Neural cell (in vitro differentiated cells): ENCODE data around the gene DLGAP4. TPM values are rescaled to one million over a fixed set of nuclear protein-coding genes. Genes with fewer than 3 reads are reported as not detected.

Experiments
- H2AFZ ChIP-seq: fragments of 200-600, 300-800 bp; sonication (generic), shearing (Covaris generic); 2 replicates; pipeline ENCODE4 v1.6.0; 2014; ENCODE audit warnings: low read depth, mild to moderate bottlenecking, antibody characterized with exemption, low read length, moderate library complexity
- H3F3A ChIP-seq: fragments of 200-600 bp; shearing (Covaris generic); 2 replicates; pipeline ENCODE4 v1.6.1; 2016; ENCODE audit warnings: mild to moderate bottlenecking, moderate library complexity, mixed read lengths, antibody characterized with exemption, low read length; ENCODE audit not compliant: insufficient read depth, poor library complexity, severe bottlenecking
- H3K27ac ChIP-seq: fragments of 200-600, 300-800 bp; sonication (generic), shearing (Covaris generic); 2 replicates; pipeline ENCODE4 v1.5.1; 2014; ENCODE audit warnings: mild to moderate bottlenecking, low read length, moderate library complexity
- H3K27me3 ChIP-seq: fragments of 300-800, 200-600 bp; sonication (generic), shearing (Covaris generic); 2 replicates; pipeline ENCODE4 v1.6.0; 2014; ENCODE audit warnings: mild to moderate bottlenecking, low read depth, low read length, moderate library complexity; ENCODE audit not compliant: insufficient read depth
- H3K36me3 ChIP-seq: fragments of 300-800, 200-600 bp; sonication (generic), shearing (Covaris generic); 2 replicates; pipeline ENCODE4 v1.5.1; 2014; ENCODE audit warnings: mild to moderate bottlenecking, antibody characterized with exemption, low read length, moderate library complexity; ENCODE audit not compliant: insufficient read depth
- H3K4me2 ChIP-seq: fragments of 300-800, 200-600 bp; sonication (generic), shearing (Covaris generic); 2 replicates; pipeline ENCODE4 v1.6.0; 2014; ENCODE audit warnings: mild to moderate bottlenecking, low read length
- H3K4me3 ChIP-seq: fragments of 300-800, 200-600 bp; sonication (generic), shearing (Covaris generic); 2 replicates; pipeline ENCODE4 v1.5.1; 2014; ENCODE audit warnings: mild to moderate bottlenecking, low read length, moderate library complexity
- H3K79me2 ChIP-seq: fragments of 200-600 bp; shearing (Covaris generic); replicated peaks from 2 replicates; pipeline ENCODE4 v1.6.0; 2014; ENCODE audit warnings: mild to moderate bottlenecking, low read length, moderate library complexity; ENCODE audit not compliant: insufficient read depth
- H3K9ac ChIP-seq: fragments of 300-800, 200-600 bp; sonication (generic), shearing (Covaris generic); 2 replicates; pipeline ENCODE4 v1.6.1; 2016; ENCODE audit warnings: mild to moderate bottlenecking, low read length, mixed read lengths
- H3K9me2 ChIP-seq: fragments of 200-600 bp; shearing (Covaris generic); 2 replicates; pipeline ENCODE4 v1.6.1; 2016; ENCODE audit warnings: mild to moderate bottlenecking, low read length, mixed read lengths; ENCODE audit not compliant: insufficient read depth
- H3K9me3 ChIP-seq: fragments of 200-600, 300-800 bp; sonication (generic), shearing (Covaris generic); 2 replicates; pipeline ENCODE4 v1.6.1; 2016; ENCODE audit warnings: mild to moderate bottlenecking, mixed run types, low read length, moderate library complexity, mixed read lengths
- H4K20me1 ChIP-seq: fragments of 200-600 bp; shearing (Covaris generic); 2 replicates; pipeline ENCODE4 v1.6.1; 2016; ENCODE audit warnings: mild to moderate bottlenecking, mixed run types; ENCODE audit not compliant: insufficient read depth
- EP300 ChIP-seq: fragments of 450-650 bp; conservative IDR thresholded peaks from 2 replicates; pipeline ENCODE4 v1.6.1; 2014; ENCODE audit warnings: antibody characterized with exemption, mild to moderate bottlenecking, moderate library complexity; ENCODE audit not compliant: poor library complexity, severe bottlenecking
- EZH2 ChIP-seq: fragments of 200-600, 300-800 bp; shearing (Covaris generic), sonication (generic); IDR thresholded peaks from 2 replicates; pipeline ENCODE4 v1.6.1; 2014; ENCODE audit warnings: antibody characterized with exemption, low read length, borderline replicate concordance, mild to moderate bottlenecking; ENCODE audit not compliant: insufficient read depth, poor library complexity, severe bottlenecking
- MXI1 ChIP-seq: fragments of 450-650 bp; conservative IDR thresholded peaks from 2 replicates; pipeline ENCODE4 v1.6.1; 2014; ENCODE audit warnings: antibody characterized with exemption, mild to moderate bottlenecking; ENCODE audit not compliant: poor library complexity, severe bottlenecking
- POLR2AphosphoS5 ChIP-seq: IDR thresholded peaks from 2 replicates; pipeline ENCODE4 v1.6.1; 2012
- RAD21 ChIP-seq: fragments of 450-650 bp; conservative IDR thresholded peaks from 2 replicates; pipeline ENCODE4 v1.6.1; 2014; ENCODE audit warnings: antibody characterized with exemption, mild to moderate bottlenecking, moderate library complexity
- SMC3 ChIP-seq: fragments of 450-650 bp; conservative IDR thresholded peaks from 2 replicates; pipeline ENCODE4 v1.6.1; 2014; ENCODE audit warnings: antibody characterized with exemption, mild to moderate bottlenecking, moderate library complexity; ENCODE audit not compliant: poor library complexity
- TAF1 ChIP-seq: IDR thresholded peaks from 2 replicates; pipeline ENCODE4 v1.6.1; 2012; ENCODE audit warnings: low read depth
- polyA plus RNA-seq: library from polyadenylated mRNA; depleted of rRNA; stranded (reverse); fragments of >200 nt; gene quantifications from 2 replicates; pipeline ENCODE4 v1.2.3, GENCODE V29; 2014
- TF ChIP-seq, protein P1 (sequence below): fragments of 450-650 bp; IDR thresholded peaks from 2 replicates; pipeline ENCODE4 v1.5.1; 2014; ENCODE audit warnings: antibody characterized with exemption, mild to moderate bottlenecking, moderate library complexity; ENCODE audit not compliant: poor library complexity, severe bottlenecking
- TF ChIP-seq, protein P2 (sequence below): IDR thresholded peaks from 2 replicates; pipeline ENCODE4 v1.6.1; 2012; ENCODE audit warnings: borderline replicate concordance

DLGAP4 gene
- polyA plus RNA-seq, 1 donor from 2014 or later: 31.2 TPM

DNA sequence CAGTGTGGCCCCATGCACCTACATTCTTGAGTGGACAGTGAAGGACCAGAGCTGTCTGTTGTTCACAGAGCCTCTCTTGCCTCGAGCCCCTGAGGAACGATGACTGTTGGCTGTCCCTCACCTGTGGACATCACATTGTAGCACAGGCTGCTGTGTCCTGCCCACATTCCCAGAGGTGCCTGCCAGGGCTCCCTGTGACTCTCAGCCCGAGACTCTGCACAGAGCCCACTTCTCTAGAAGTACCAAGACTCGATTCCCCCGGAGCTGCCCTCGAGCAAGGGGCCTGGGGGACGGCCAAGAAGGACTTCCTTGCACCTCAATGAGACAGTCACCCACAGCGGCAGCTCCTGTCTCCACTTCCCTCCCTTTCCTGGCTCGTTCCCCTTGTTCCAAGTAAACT is 28.6 kb upstream of the DLGAP4 start:
- no peaks in the 10 kb centered on the region for H4K20me1 ChIP-seq
- no peak overlapping the region for H3K4me3 ChIP-seq
- no peak overlapping the region for H3K9ac ChIP-seq
- H3K27ac ChIP-seq: no peak overlapping the region
- no peak overlapping the region for H3K4me2 ChIP-seq
- H3F3A ChIP-seq: no peaks in the 10 kb centered on the region
- H2AFZ ChIP-seq: no peak overlapping the region
- H3K36me3 ChIP-seq: no peaks in the 10 kb centered on the region
- H3K9me3 ChIP-seq: no peaks in the 10 kb centered on the region
- TF ChIP-seq POLR2AphosphoS5 (no peak), MXI1 (no peak), RAD21 (no peak), EZH2 (no peak), TAF1 (no peak), EP300 (no peak), SMC3 (no peak)
- TF ChIP-seq, protein P1, sequence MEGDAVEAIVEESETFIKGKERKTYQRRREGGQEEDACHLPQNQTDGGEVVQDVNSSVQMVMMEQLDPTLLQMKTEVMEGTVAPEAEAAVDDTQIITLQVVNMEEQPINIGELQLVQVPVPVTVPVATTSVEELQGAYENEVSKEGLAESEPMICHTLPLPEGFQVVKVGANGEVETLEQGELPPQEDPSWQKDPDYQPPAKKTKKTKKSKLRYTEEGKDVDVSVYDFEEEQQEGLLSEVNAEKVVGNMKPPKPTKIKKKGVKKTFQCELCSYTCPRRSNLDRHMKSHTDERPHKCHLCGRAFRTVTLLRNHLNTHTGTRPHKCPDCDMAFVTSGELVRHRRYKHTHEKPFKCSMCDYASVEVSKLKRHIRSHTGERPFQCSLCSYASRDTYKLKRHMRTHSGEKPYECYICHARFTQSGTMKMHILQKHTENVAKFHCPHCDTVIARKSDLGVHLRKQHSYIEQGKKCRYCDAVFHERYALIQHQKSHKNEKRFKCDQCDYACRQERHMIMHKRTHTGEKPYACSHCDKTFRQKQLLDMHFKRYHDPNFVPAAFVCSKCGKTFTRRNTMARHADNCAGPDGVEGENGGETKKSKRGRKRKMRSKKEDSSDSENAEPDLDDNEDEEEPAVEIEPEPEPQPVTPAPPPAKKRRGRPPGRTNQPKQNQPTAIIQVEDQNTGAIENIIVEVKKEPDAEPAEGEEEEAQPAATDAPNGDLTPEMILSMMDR: no peak
- TF ChIP-seq, protein P2, sequence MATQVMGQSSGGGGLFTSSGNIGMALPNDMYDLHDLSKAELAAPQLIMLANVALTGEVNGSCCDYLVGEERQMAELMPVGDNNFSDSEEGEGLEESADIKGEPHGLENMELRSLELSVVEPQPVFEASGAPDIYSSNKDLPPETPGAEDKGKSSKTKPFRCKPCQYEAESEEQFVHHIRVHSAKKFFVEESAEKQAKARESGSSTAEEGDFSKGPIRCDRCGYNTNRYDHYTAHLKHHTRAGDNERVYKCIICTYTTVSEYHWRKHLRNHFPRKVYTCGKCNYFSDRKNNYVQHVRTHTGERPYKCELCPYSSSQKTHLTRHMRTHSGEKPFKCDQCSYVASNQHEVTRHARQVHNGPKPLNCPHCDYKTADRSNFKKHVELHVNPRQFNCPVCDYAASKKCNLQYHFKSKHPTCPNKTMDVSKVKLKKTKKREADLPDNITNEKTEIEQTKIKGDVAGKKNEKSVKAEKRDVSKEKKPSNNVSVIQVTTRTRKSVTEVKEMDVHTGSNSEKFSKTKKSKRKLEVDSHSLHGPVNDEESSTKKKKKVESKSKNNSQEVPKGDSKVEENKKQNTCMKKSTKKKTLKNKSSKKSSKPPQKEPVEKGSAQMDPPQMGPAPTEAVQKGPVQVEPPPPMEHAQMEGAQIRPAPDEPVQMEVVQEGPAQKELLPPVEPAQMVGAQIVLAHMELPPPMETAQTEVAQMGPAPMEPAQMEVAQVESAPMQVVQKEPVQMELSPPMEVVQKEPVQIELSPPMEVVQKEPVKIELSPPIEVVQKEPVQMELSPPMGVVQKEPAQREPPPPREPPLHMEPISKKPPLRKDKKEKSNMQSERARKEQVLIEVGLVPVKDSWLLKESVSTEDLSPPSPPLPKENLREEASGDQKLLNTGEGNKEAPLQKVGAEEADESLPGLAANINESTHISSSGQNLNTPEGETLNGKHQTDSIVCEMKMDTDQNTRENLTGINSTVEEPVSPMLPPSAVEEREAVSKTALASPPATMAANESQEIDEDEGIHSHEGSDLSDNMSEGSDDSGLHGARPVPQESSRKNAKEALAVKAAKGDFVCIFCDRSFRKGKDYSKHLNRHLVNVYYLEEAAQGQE: no peak
- H3K9me2 ChIP-seq: no peaks in the 10 kb centered on the region
- H3K27me3 ChIP-seq: no peaks in the 10 kb centered on the region
- H3K79me2 ChIP-seq: no peaks in the 10 kb centered on the region

DNA sequence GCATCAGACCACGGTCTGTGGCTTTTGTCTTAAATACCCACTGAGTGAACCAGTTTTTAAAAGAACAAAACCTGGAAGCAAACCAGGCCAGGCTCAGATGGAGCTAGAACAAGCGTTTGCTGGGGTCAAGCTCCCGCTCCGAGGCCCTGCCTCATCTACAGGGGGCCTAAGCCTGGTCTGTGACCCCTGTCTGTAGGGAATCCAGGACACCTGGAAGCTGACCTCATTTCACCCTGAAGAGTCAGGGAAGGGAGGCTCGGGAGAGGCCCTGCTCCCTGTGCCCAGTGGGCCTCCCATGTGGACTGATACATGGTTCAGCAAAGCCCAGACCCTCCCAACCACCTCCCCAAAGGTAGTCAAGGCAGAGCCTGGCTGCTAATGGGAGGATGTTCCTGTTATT is 26.8 kb upstream of the DLGAP4 start:
- no peaks in the 10 kb centered on the region for H3K27me3 ChIP-seq
- no peaks in the 10 kb centered on the region for H3K79me2 ChIP-seq
- H3F3A ChIP-seq: no peaks in the 10 kb centered on the region
- no peaks in the 10 kb centered on the region for H3K9me2 ChIP-seq
- H3K36me3 ChIP-seq: no peaks in the 10 kb centered on the region
- no peak overlapping the region for H3K27ac ChIP-seq
- no peaks in the 10 kb centered on the region for H4K20me1 ChIP-seq
- no peak overlapping the region for H2AFZ ChIP-seq
- no peak overlapping the region for H3K4me2 ChIP-seq
- no peak for TF ChIP-seq MXI1
- no peak for TF ChIP-seq EP300
- no peak for TF ChIP-seq SMC3
- TF ChIP-seq TAF1: no peak
- no peak for TF ChIP-seq POLR2AphosphoS5
- TF ChIP-seq, protein P1: no peak
- no peak for TF ChIP-seq RAD21
- no peak for TF ChIP-seq EZH2
- TF ChIP-seq, protein P2: no peak
- H3K9ac ChIP-seq: no peak overlapping the region
- H3K4me3 ChIP-seq: no peak overlapping the region
- H3K9me3 ChIP-seq: no peaks in the 10 kb centered on the region
